ENCODE data around the gene UGGT1. TPM values are rescaled to one million over a fixed set of nuclear protein-coding genes. Genes with fewer than 3 reads are reported as not detected.

The UGGT1 gene
- total and polyA plus RNA-seq, 8 donors: 6.9 to 38.8 (median 32.1) TPM

DNA sequence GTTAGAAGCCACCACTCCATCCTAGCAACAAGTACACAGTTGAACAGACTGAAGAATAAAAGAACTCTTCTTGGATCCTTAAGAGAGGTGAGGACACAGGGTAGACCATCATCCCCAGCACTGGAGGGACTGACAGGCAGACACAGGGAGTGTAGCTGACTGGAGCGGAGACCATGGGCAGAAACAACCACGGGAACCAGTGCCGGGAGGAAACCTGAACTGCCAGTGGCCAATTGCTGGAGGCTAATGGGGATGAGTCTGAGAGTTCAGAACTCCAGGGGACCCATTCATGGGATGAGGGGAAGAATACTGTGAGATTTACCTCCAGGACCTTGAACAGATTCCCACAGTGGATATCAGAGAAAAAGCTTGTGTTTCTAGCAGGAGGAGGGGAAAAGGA, 150.9 kb downstream of the UGGT1 start:
- Histone ChIP-seq H3K27ac (no peak overlapping the region), H3K27me3 (no peaks in the 10 kb centered on the region)
- DNase-seq: no peak

More for the DNA sequence above, 150.9 kb downstream of the UGGT1 start:
- intact Hi-C loops (cut with DNase I): no loop called here
- no peak for ATAC-seq
- Histone ChIP-seq H3K9me3 (no peaks in the 10 kb centered on the region), H3K36me3 (no peaks in the 10 kb centered on the region), H3K4me3 (no peak overlapping the region), H3K4me1 (no peaks in the 10 kb centered on the region)
- 76 to 82% methylated on average over 3 of the region's 3 CpGs for WGBS, 2 donors
- FAIRE-seq: no peak
- TF ChIP-seq, protein P1, sequence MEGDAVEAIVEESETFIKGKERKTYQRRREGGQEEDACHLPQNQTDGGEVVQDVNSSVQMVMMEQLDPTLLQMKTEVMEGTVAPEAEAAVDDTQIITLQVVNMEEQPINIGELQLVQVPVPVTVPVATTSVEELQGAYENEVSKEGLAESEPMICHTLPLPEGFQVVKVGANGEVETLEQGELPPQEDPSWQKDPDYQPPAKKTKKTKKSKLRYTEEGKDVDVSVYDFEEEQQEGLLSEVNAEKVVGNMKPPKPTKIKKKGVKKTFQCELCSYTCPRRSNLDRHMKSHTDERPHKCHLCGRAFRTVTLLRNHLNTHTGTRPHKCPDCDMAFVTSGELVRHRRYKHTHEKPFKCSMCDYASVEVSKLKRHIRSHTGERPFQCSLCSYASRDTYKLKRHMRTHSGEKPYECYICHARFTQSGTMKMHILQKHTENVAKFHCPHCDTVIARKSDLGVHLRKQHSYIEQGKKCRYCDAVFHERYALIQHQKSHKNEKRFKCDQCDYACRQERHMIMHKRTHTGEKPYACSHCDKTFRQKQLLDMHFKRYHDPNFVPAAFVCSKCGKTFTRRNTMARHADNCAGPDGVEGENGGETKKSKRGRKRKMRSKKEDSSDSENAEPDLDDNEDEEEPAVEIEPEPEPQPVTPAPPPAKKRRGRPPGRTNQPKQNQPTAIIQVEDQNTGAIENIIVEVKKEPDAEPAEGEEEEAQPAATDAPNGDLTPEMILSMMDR (IDR thresholded peaks at IDR 0.05): no peak

Other genes with a start within 250 kb of the UGGT1 start
- 10 to 100 TPM in 4 of 6 donors, 1 to 10 TPM in 2; 8.6 to 15.7 (median 13.1) TPM for gene POLR2D, start 233.0 kb upstream of the UGGT1 start, total RNA-seq
- 1 to 10 TPM; 6.0 to 6.2 TPM for gene POLR2D, start 233.0 kb upstream of the UGGT1 start, polyA plus RNA-seq
- 1 to 10 TPM; 5.1 to 8.7 (median 5.6) TPM for gene AMMECR1L, start 205.2 kb upstream of the UGGT1 start, total RNA-seq
- 1 to 10 TPM; 6.3 to 8.9 TPM for gene AMMECR1L, start 205.2 kb upstream of the UGGT1 start, polyA plus RNA-seq
- 10 to 100 TPM in 3 of 6 donors, 1 to 10 TPM in 3; 9.0 to 14.1 (median 9.8) TPM for gene SAP130, start 63.1 kb upstream of the UGGT1 start, total RNA-seq
- 1 to 10 TPM; 4.5 to 6.8 TPM for gene SAP130, start 63.1 kb upstream of the UGGT1 start, polyA plus RNA-seq
- gene HS6ST1, start 227.7 kb downstream of the UGGT1 start, total RNA-seq: 10 to 100 TPM; 20.7 to 47.8 (median 25.3) TPM
- 10 to 100 TPM; 24.5 to 28.4 TPM for gene HS6ST1, start 227.7 kb downstream of the UGGT1 start, polyA plus RNA-seq

Data from pancreas (tissue), 10 donors.